NCI-H1092 (cell line): ENCODE data around the gene POLR2C.
A peak's percentile ranks its signal among the peaks of the same experiment; 100 is the strongest.

ENCODE experiments used
- DNase-seq: peaks from one replicate; lab custom pipeline; 2025; lab: John Stamatoyannopoulos, UW

The POLR2C gene

GRCh38 chr16:57452021-57452420, 10.5 kb upstream of the POLR2C start:
- no peak for DNase-seq

GRCh38 chr16:57462978-57463362, 491 bp downstream of the POLR2C start:
- DNase-seq: no peak

GRCh38 chr16:57464523-57464922, 2.0 kb downstream of the POLR2C start:
- DNase-seq: no peak

GRCh38 chr16:57468346-57468745, 5.9 kb downstream of the POLR2C start:
- DNase-seq: no peak

GRCh38 chr16:57469046-57469445, 6.6 kb downstream of the POLR2C start:
- DNase-seq: no peak

- DNase-seq: no peak
These were observed 7.5 kb downstream of the POLR2C start for GRCh38 chr16:57469917-57470470.

GRCh38 chr16:57470711-57471110, 8.2 kb downstream of the POLR2C start:
- DNase-seq: no peak

GRCh38 chr16:57471209-57471608, 8.7 kb downstream of the POLR2C start:
- DNase-seq: no peak

- DNase-seq: no peak
These were observed 9.6 kb downstream of the POLR2C start for GRCh38 chr16:57471852-57472664.

- DNase-seq: no peak
These were observed 10.2 kb downstream of the POLR2C start for GRCh38 chr16:57472665-57473060.

- no peak for DNase-seq
These were observed 10.8 kb downstream of the POLR2C start for GRCh38 chr16:57473176-57473840.

GRCh38 chr16:57473906-57474305, 11.4 kb downstream of the POLR2C start:
- DNase-seq: no peak

- DNase-seq: no peak
These were observed 12.5 kb downstream of the POLR2C start for GRCh38 chr16:57474671-57475661.

- peak; percentile 24 for DNase-seq
These were observed 13.3 kb downstream of the POLR2C start for GRCh38 chr16:57475711-57476339.

- DNase-seq: no peak
These were observed 14.3 kb downstream of the POLR2C start for GRCh38 chr16:57476546-57477410.

GRCh38 chr16:57477531-57478202, 15.2 kb downstream of the POLR2C start:
- DNase-seq: no peak

- no peak for DNase-seq
These were observed 16.1 kb downstream of the POLR2C start for GRCh38 chr16:57478396-57479204.

- no peak for DNase-seq
These were observed 16.9 kb downstream of the POLR2C start for GRCh38 chr16:57479205-57479975.
